Measurements from ENCODE around the gene EFNB2. TPM values are rescaled to one million over a fixed set of nuclear protein-coding genes. Genes with fewer than 3 reads are reported as not detected.
A peak's percentile ranks its signal among the peaks of the same experiment; 100 is the strongest.

EFNB2 gene
- total RNA-seq, 1 donor from 2014 or later, result 47.0 TPM

GRCh38 chr13:106498571-106498970 is 36.9 kb downstream of the EFNB2 start:
- peak overlapping the region; percentile 1 for H3K27ac ChIP-seq

GRCh38 chr13:106498158-106498557 is 37.3 kb downstream of the EFNB2 start:
- Histone ChIP-seq H3K4me3 (no peak overlapping the region), H3K27me3 (ENCODE audit: low read depth) (no peaks in the 10 kb centered on the region), H3K36me3 (peaks cover 14% of the 10 kb centered on the region), H3K27ac (peak overlapping the region; percentile 37), H3K4me1 (peaks cover 58% of the 10 kb centered on the region), H3K9me3 (no peaks in the 10 kb centered on the region)
- DNase-seq, result no peak
- intact Hi-C loops (cut with DNase I), result no loop called here
- TF ChIP-seq, protein P1, sequence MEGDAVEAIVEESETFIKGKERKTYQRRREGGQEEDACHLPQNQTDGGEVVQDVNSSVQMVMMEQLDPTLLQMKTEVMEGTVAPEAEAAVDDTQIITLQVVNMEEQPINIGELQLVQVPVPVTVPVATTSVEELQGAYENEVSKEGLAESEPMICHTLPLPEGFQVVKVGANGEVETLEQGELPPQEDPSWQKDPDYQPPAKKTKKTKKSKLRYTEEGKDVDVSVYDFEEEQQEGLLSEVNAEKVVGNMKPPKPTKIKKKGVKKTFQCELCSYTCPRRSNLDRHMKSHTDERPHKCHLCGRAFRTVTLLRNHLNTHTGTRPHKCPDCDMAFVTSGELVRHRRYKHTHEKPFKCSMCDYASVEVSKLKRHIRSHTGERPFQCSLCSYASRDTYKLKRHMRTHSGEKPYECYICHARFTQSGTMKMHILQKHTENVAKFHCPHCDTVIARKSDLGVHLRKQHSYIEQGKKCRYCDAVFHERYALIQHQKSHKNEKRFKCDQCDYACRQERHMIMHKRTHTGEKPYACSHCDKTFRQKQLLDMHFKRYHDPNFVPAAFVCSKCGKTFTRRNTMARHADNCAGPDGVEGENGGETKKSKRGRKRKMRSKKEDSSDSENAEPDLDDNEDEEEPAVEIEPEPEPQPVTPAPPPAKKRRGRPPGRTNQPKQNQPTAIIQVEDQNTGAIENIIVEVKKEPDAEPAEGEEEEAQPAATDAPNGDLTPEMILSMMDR (IDR thresholded peaks at IDR 0.05), result no peak
- ATAC-seq, result no peak

More at GRCh38 chr13:106498571-106498970, 36.9 kb downstream of the EFNB2 start:
- TF ChIP-seq, protein P1 (IDR thresholded peaks at IDR 0.05), result no peak
- DNase-seq (no peak), ATAC-seq (no peak)
- no peak overlapping the region for H3K4me3 ChIP-seq
- H3K4me1 ChIP-seq, result peaks cover 54% of the 10 kb centered on the region
- intact Hi-C loops (cut with DNase I), result no loop called here
- H3K27me3 ChIP-seq (ENCODE audit: low read depth), result no peaks in the 10 kb centered on the region
- H3K36me3 ChIP-seq, result peaks cover 10% of the 10 kb centered on the region
- H3K9me3 ChIP-seq, result no peaks in the 10 kb centered on the region

GRCh38 chr13:106497079-106497478 is 38.4 kb downstream of the EFNB2 start:
- TF ChIP-seq, protein P1 (IDR thresholded peaks at IDR 0.05), result no peak
- Histone ChIP-seq H3K36me3 (peaks cover 25% of the 10 kb centered on the region), H3K4me1 (peaks cover 65% of the 10 kb centered on the region), H3K27ac (no peak overlapping the region), H3K9me3 (no peaks in the 10 kb centered on the region), H3K27me3 (ENCODE audit: low read depth) (no peaks in the 10 kb centered on the region), H3K4me3 (no peak overlapping the region)
- intact Hi-C loops (cut with DNase I), result no loop called here
- no peak for DNase-seq
- ATAC-seq, result no peak

- H3K36me3 ChIP-seq, result peaks cover 30% of the 10 kb centered on the region
- DNase-seq, result no peak
- peaks cover 72% of the 10 kb centered on the region for H3K4me1 ChIP-seq
- H3K9me3 ChIP-seq, result no peaks in the 10 kb centered on the region
- no peak overlapping the region for H3K4me3 ChIP-seq
- no peaks in the 10 kb centered on the region for H3K27me3 ChIP-seq (ENCODE audit: low read depth)
- TF ChIP-seq, protein P1 (IDR thresholded peaks at IDR 0.05), result no peak
- intact Hi-C loops (cut with DNase I), result no loop called here
- peak in 1 of 2 donors; percentile 36 for ATAC-seq
- H3K27ac ChIP-seq, result peak overlapping the region; percentile 67
These were observed 39.1 kb downstream of the EFNB2 start for GRCh38 chr13:106496072-106496997.

- no peak overlapping the region for H3K4me3 ChIP-seq
- ATAC-seq (no peak), DNase-seq (no peak)
- no peak overlapping the region for H3K27ac ChIP-seq
- H3K27me3 ChIP-seq (ENCODE audit: low read depth), result no peaks in the 10 kb centered on the region
- TF ChIP-seq, protein P1 (IDR thresholded peaks at IDR 0.05), result no peak
- intact Hi-C loops (cut with DNase I), result no loop called here
- peaks cover 30% of the 10 kb centered on the region for H3K36me3 ChIP-seq
- H3K9me3 ChIP-seq, result no peaks in the 10 kb centered on the region
- peaks cover 71% of the 10 kb centered on the region for H3K4me1 ChIP-seq
These were observed 40.5 kb downstream of the EFNB2 start for GRCh38 chr13:106494936-106495335.
